NAMALWA (cell line): ENCODE data around the gene OPTN.

Experiments used
- DNase-seq: peaks from one replicate; pipeline ENCODE4 v3.0.0-alpha.2; 2015; ENCODE audit warnings: low spot score

The OPTN gene

DNA sequence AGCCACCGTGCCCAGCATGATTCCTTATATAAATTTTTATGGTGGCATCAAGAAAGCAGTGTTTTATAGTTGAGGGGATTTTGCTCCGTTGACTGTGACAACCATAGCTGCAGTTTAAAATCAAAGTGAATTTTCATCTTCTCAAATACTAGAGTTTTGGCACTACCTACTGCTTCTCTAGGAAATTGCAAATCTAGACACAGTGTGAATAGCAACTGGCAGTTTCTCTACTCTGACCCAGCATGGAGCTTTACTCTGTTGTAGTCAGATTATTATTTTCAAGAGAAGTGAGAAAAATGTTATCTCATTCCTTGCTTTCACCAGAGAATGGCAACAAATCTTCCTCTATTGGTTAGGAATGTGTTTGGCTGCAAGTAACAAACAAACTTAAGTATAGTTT is 84.3 kb downstream of the OPTN start:
- no peak for DNase-seq

DNA sequence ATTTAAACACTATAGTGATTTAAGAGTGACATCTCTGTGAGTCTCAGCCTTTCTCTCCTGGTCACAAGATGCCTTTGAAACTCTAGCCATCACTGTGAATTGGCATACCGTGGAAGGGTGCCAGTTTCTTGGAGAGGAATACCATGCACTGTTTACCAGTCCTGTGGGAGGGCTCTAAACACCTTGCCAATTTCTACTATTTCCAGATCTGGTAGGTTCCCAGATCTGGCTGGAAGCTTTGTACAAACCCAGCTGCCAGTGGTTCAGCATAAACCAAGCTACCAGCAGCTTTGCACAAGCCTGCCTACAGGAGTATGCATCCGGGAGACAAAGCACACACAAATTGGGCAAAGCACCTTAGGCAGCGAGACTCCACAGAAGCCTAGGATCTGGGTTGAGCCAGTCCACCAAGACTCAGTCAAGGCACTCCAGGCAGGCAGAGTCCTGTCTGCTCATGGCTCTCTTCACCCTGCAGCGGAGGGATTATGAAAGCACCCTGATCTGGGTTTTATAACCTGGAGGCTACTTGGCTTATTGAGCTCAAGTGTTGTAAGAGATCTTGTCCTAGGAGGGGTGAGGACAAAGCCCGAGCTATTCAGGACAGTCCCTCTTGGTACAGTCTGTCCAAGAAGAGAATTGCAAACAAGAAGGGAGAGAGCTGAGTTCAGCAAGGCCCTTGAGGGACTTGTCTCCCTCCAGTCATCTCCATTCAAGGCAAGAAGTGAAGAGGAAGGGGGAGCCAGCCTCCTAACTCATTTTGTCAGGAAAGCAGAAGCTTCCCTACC is 85.0 kb downstream of the OPTN start:
- no peak for DNase-seq

DNA sequence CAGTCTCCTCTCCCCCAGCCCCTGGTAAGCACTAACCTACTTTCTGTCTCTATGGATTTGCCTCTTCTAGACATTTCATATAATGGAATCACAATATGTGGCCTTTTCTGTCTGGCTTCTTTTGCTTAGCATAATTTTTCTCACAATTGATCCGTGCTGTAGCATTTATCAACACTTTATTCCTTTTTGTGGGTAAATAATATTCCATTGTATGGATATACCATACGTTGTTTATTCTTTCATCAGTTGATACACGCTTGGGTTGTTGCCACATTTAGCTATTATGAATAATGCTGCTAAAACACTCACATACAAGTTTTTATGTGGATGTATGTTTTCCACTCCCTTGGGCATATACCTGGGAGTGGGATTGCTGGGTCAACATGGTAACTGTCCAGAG is 87.2 kb downstream of the OPTN start:
- DNase-seq, result no peak
